CD4-positive, alpha-beta T cell treated with Interleukin-15 for 1 hour (primary cell): ENCODE data around the gene SLC22A23.

Experiments used
- DNase-seq: peaks from one replicate; pipeline ENCODE4 v3.0.0-alpha.2; 2020

SLC22A23 gene

DNA sequence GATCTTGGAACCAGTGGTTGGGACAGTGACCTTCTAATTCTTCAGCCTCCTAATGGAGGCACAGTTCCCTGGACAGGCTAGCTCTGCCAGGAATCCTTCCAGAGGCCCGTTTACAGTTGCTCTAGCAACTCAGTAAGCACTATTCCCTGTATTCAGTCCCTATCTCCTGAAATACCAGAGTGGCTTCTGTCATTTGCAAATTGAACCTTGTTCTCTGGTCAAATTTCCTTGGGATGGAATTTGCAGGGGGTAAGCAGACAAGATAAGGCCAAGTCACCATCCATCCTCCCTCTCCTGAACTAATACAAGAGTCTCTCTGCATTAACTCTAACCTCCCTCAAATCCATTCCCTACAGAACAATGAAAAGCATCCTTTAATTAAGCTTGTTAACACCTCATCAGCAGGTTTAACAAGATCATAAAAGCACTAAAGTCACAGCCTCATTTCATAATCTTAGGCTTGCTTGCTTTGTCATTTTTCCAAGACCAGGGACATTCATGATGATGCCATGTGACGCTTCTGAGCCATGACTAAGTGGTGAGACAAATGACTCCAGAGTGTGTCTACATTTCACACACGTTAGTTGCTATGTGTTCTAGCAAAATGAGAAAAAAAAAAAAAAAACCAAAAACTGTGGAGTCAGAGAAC, 37.1 kb downstream of the SLC22A23 start:
- DNase-seq: no peak

DNA sequence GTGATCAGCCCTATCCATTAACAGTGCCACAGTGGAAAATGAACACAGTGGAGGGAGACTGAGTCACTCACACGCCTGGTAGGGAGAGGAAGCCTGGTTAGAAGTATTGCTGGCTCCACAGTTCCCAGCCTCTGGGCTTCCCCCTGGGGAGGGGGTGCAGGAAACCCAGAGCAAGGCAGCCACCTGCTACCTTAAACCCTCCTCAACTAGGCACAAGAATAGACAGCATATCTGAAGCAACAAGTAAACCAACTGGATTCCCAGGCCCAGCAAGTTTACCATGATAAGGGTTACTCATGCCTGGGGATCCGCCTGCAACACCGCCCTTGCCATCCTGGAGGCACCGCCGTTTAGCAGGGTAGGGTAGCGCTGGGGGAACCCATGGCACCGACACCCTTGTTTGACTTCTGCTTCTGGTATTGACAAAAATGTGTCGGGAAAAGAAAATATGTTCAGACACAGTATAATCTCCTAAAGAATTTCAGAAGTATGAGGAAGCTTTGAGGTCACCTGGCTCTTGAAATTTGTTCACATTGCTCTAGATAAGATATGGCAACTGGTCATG, 38.3 kb downstream of the SLC22A23 start:
- no peak for DNase-seq

DNA sequence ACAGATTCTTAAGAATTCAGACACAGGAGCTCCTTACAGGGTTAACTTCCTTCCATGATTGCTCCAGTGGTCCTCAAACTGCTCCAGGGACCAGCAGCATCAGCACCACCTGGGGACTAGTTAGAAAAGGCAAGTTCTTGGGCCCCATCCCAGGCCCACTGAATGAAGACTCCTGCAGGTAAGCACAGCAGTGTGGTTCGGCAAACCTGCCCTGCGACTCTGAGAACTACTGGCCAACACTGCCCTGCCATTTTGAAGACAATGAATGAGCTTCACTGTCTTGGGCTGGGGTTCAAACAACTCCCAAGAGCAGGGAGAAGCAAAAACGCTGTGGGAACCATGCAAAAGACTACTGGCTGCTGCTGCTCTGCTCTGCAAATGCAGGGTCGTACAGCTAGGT, 39.4 kb downstream of the SLC22A23 start:
- DNase-seq: no peak

DNA sequence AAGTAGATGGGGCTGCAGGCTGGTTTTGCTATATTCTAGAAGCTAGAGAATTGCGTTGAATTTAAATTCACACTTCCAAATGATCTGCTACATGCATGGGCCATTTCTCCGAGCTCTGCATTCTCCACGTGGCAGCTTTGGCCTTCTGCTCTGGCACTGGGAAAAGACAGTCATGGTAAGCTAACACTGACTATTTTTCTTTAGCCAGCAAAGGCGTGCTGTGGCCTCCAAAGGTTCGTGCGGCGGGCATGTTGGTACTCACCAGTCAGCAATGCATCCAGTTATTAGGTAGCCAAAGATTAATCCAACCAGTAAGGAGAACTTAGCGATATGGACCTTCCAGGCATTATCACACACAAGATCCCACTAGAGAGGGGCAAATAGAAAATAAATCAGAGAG, 41.4 kb downstream of the SLC22A23 start:
- no peak for DNase-seq

DNA sequence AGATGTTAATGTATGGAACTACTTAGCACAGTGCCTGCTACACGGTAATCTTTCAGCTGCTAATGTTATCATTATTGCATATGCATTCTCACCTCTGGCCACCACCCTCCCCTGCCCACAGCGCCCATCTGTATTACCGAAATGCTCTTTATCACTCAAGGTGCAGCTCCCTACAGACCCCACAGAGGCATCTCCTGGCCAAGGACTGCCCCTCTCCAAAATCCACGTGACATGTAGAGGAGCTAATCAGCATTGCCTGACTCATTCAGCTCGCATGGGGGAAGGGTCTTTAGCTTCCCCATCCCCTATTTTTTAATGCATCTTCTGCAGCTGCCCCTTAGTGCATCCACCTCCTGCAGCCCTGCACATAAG, 41.8 kb downstream of the SLC22A23 start:
- no peak for DNase-seq

DNA sequence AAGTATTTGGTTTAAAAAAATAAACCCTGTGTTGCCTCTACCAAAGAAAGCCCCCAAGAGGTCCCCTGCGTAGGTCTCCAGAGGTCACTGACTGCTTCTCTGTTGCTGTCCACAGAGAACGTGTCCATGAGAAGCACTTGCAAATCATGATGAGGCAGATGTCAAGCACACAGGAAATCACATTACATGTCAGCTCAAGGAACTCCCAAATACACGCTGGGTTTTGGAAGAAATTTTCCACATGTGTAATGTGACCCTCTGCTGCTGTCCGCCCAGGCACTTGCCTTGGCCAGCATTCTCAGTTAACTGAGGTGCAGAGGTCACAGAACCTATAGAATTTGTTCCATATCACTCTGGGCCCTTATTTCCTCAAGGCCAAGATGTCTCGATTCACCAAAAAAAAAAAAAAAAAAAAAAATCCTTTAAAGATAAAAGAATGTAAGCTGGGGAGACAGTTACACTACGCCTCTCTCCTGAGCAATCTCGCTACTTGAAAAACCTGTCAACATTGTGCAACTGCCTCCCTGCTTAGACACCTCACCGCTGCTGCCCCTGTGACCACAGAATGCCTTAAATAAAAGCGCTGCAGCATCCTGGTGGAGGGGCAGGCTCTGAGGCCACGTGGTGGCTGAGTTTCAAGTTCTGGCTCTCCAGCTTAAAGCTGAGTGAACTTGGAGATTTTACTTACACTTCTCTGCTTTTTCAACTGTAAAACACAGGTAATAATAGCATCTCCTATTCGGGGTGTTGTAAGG, 42.3 kb downstream of the SLC22A23 start:
- DNase-seq: no peak

DNA sequence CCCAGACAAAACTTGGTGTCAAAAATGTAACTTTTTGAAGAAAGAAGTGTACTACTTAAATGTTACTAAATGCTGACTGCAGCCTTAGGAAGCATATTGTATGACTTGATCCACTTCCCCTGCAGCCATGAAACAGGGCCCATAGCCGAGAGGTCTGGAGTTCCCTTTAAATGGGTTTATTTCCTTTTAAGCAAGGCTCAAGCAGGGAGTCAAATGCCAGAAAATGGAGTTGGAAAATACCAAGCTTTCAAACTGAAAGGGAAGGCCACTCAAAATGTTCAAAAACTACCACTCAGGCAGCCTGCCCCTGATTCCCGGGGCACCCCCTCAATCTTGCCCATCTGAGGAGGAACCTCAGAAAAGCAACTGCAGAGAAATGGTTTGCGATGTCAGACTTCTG, 43.3 kb downstream of the SLC22A23 start:
- no peak for DNase-seq

DNA sequence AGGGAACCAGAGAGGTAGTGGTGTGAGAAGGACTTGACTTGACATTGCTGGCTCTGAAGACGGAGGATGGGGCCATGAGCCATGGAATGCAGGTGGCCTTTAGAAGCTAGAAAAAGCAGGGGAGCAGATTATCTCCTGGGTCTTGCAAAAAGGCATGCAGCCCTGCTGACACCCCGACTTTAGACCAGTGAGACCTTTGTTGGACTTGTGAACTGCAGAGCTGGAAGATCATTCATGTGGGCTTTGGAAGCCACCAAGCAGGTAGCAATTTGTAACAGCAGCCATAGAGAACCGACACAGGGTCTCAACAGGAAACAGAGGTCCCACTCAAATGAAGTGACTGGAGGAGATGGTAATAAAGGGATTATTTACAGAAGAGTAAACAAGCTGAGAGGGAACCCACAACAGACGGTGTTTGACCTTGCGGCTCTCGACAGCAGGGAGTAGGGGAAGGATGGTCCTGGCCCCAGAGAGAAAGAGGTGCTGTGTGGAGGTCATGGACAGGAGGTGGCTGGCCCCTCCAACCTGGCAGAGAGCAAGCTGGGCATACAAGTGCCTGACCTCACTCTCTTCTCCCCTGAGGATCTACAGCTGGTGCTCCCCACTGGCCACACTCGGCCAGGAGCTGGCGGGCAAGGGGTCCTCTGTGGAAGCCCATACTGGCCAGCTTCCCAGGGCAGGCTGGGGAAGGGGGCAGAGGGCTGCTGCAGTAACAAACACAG, 43.9 kb downstream of the SLC22A23 start:
- no peak for DNase-seq

DNA sequence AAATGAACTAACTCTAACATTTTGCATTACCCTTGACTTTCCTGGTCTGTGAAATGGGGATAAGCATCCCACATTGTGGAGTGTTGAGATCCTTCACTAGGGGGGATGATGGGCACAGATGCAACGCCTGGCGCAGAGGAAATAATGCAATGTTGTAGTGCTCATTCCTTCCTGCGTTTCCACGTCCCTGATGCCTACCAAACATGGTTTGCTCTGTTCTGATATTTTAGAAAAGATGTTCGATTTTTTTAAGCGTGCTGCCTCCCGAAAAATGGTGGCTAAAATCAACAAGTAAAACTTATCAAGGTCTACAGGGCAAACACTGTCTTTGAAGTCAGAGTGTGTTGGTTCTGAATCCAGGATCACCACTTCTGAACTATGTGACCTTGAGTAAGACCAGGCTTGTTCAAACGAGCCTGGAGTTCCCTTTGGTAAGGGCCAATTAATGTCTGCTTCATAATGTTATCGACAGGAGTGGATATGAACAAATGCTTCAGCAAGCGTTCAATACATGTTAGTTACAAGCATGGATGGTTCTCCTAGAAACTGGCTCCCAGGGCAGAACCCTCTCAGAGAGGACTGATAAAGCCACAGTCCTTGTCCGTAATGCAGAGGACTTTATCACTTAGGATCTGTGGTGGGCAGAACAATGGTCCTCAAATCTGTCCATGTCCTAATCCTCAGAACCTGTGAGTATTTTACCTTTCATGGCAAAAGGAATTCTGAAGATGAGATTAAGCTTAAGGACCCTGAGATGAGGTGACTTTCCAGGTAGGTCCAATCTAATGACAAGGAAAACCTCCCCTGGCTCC, 44.7 kb downstream of the SLC22A23 start:
- no peak for DNase-seq

DNA sequence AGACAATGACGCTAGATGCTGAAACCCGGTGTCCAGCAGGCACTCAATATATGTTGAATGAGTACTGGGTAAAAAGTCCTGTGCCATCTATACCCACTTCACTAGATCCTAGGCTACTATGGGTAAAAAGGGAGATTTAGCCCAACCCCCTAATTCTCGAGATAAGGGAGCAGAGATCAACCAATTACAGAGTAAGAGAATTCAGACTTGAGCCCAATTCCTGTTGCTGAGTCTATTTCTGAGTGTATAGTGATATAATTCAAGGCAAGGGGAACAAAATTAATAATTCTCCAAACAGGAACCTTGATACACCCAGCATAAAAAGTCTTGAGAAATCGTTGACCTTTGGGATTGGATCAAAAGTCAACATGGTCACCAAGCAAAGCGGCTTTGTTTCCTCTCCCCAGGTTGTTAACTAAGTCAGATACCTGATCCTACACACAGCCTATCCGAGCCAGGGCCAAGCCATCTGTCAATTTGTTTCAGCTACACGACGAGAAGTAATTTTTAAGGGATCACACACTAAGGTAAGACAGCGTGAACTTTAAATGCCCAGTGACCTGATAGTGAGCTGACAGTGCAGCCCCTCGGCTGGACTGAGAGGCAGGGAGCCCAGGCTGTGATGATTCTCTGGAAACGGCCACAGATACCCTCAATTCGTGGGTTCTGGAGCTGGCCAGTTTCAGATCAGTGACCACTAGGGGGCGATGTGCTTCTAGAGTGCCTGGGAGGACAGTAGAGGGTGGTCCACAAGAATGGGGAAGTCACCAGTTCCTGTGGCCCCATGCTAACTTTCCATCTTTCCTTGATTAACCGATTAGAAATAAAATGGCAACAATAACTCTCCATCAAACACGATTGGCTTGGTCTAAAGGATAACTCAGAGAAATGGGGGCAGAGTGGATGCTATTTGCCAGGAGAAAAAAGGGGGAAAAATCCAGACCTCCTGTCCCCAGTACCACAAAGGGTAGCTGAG, 46.2 kb downstream of the SLC22A23 start:
- peak; percentile 38 for DNase-seq

DNA sequence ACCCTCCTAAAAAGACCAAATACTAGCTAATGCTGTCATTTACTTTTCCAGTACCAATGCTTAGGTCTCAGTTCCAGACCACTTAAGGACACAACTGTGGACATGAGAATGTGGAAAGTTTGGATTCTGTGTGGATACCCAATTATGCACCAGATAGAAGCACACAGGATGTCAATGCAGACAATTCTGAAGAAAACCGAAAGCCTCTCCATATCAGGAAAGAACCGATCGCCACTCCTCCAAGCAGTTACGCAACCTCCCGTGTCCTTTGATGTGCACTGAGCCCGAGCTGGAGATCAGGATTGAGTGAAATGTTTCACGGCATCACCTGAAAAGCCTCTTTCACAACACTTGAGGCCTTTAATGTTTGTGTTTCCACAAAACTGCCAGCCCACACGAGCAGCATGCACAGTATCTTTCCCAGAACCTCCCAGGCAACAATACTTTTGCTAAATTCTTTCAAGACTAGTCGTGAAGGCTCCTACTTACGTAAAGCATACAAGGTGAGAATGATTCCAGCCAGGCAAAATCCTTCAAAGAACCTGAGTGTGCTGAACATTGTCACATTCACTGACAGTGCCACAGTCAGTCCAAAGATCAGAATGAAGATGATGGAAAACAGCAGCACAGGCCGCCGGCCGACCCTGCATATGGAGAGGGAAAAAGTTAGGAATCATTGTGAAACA, 47.0 kb downstream of the SLC22A23 start:
- DNase-seq: no peak

DNA sequence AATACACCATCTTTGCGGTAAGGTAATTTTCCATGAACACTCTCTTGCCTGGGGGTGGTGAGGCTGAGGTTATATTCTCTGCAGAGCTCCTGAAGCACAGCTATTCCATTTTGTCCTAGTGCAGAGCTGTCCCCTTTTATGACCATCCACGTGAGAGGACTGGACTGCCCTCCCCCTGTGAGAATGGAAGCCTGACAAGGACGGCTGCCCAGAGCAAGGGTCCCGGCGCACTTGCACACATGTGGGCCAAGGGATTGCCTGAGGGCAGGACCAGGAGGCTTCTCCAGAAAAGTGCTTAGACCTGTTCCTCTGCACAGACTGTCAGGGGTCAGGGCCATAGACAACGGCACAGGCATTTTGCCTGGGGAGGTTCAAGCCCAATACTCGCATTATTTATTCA, 48.2 kb downstream of the SLC22A23 start:
- no peak for DNase-seq

DNA sequence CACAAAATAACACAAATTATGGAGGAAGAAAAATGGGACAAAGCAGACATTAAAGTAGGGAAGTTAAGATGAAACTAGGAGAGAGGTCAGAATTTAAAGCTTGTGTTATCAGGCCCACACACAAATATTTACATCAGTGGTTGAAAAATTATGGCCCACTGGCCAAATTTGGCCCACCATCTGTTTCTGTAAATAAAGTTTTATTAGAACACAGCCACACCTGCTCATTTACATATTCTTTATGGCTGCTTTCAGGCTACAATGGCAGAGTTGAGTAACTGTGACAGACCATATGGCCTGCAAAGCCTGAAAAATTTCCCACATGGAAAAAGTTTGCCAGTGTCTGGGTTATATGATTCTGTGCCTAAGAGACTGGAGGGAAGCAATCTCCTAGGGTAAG, 49.0 kb downstream of the SLC22A23 start:
- DNase-seq: no peak

DNA sequence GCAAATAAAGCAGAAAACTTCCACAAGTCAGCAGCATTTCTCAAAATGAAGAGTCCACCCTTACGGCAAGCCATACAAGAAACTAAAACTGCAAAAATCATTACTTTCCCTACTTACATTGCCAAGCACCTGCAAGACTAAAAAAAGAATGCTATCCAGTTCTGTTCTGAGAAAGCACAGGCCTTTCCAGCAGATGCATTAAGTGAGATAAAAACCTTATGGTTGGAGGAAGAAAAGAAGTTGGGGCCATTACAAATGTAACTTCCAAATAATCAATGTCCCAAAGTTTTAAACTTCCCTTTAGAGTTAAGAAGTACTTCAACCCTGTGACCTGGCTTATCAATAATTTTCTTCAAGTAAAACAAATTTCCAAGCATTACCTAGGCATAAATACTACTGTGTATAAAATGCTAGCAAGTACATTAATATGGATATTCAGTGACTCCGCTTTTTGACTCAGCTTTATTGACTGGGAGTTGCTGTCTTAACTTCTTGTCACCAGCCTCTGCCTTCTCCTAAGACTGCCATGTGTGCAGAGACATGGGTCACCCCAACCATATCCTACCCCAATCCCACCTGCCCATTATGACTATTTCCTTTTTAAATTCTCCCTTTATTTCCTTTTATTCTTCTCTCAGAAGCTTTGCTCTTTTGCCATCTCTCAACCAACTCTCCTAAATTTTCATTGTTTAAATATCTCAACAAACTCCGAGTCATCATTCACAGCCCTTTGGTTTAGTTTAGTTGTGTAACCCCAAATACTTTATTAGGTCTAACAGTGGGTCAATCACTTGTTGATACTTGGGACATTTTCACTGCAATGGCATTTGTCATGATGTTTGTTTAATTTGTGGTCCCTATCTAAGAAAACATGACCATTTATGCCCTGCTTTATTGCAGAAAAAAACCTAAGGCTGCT, 49.7 kb downstream of the SLC22A23 start:
- no peak for DNase-seq

DNA sequence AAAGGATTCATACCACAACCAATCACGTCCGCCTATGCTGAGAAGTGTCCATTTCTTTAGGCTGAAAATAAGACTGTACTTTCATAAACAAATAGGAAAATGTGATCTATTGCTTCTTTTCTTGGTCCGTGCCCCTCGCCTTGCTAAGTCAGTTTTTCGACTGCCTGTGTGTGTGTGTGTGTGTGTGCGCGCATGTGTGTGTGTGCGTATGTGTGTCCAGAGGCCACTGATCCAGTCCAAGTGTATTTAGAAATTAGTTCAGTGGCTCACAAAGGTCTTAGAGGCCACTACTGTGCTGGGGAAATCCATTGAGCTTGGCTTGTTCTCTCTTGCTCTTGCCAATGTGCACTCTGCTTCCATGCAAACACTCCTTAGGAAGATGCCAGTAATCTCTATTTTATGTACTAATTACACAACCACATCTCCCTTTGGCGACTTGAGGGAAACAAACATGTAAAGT, 50.5 kb downstream of the SLC22A23 start:
- DNase-seq: no peak

DNA sequence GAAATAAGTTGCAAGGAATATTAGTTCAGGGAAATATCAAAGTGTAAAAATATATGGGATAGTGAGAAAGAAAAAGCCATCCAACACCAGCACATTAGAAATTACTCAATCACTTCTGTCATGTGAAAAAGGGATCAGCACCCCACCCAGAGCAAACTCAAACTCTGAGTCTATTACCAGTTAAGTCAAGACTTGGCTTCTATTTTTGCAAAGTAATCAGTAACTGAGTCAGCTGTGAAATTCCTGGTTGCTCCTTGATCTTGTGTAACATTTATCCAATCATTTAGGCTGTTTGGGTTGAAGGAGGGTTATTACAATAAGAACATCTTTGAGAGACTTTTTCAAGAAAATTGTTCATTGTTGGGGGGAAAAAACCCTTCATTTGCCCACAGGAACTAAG, 51.2 kb downstream of the SLC22A23 start:
- no peak for DNase-seq

DNA sequence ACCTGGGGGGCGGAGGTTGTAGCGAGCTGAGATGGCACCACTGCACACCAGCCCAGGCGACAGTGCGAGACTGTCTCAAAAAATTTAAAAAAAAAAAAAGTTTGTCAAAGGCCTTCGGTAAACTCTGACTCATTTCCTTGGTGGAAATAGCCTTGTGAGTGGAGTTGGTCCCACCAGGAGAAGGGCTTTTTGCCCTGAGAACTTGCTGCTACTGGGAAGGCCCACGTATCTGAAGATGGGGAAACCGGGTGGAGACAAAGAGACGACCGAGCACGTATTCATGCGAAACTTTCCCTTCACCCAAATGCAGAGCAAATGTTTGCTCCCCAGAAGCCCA, 51.7 kb downstream of the SLC22A23 start:
- DNase-seq: no peak

DNA sequence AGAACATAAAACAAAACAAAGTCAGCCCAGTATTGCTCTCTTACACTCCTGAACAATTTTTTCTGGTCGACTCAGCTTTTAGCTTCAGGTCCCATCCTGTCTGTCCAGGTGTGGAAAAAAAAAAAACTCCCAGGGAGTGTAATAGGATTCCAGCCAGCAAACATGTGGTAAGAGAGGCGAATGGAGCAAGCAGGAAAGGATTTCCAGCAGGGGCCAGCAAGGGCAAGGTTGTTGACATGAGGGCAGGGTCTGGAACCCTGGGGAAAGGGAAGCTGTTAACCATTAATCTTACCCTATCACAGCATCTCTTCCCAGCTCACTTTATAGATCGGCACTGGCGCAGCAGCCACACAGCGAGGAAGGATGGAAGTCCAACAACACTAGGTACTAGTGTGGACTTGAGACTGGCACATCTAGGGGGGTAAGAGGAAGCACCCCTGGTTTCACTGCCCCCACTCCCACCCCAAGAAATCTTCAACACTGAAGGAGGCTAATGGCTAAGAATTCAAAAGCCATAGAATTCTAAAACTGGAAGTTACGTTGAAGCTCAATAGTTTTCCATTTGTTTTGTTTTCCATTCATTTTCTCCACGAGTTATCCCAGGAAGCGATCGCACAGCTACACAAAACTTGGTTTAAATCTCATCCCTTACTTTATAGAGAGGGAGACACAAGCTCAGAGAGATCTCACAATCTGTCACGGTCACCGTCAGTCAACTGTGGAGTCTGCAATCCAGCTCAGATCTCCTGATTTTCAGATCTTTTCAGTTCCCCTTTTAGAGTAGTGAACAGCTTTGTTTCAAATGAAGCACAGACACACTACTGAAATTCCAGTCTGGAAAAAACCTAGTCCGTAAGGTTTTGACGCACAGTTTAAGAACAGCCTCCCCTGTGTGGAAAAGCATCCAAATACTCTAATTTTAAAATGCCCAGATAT, 53.3 kb downstream of the SLC22A23 start:
- no peak for DNase-seq
